Osteocyte (in vitro differentiated cells): ENCODE data around the gene KCNH2. TPM values are rescaled to one million over a fixed set of nuclear protein-coding genes. Genes with fewer than 3 reads are reported as not detected.

Source experiments
- DNase-seq: peaks from one replicate; pipeline ENCODE4 v3.0.0; 2021; ENCODE audit warnings: mixed read lengths; ENCODE audit not compliant: unreplicated experiment; ENCODE audit errors: extremely low spot score
- H3K27ac Mint-ChIP-seq: one replicate; pipeline ENCODE4 v1.8.0; 2021; ENCODE audit warnings: mild to moderate bottlenecking, mixed read lengths; ENCODE audit not compliant: unreplicated experiment
- H3K27me3 Mint-ChIP-seq: one replicate; pipeline ENCODE4 v1.8.0; 2021; ENCODE audit warnings: mixed read lengths; ENCODE audit not compliant: unreplicated experiment
- H3K36me3 Mint-ChIP-seq: one replicate; pipeline ENCODE4 v1.8.0; 2021; ENCODE audit warnings: mixed read lengths; ENCODE audit not compliant: unreplicated experiment
- H3K4me1 Mint-ChIP-seq: one replicate; pipeline ENCODE4 v1.8.0; 2021; ENCODE audit warnings: mixed read lengths; ENCODE audit not compliant: unreplicated experiment
- H3K4me3 Mint-ChIP-seq: one replicate; pipeline ENCODE4 v1.8.0; 2021; ENCODE audit warnings: mild to moderate bottlenecking, moderate library complexity, mixed read lengths; ENCODE audit not compliant: unreplicated experiment
- H3K9me3 Mint-ChIP-seq: one replicate; pipeline ENCODE4 v1.8.0; 2021; ENCODE audit warnings: mixed read lengths; ENCODE audit not compliant: unreplicated experiment
- total RNA-seq: library from RNA; stranded (reverse); gene quantifications from 2 replicates; pipeline ENCODE4 v1.2.1, GENCODE V29; 2021
- TF ChIP-seq, protein P1 (sequence below): fragments of 200-600 bp; sonication (generic); IDR thresholded peaks from 2 replicates; pipeline ENCODE4 v1.5.0; 2021; ENCODE audit warnings: antibody characterized with exemption, mild to moderate bottlenecking, moderate library complexity

Gene KCNH2
- total RNA-seq, 1 donor from 2014 or later = not detected

DNA sequence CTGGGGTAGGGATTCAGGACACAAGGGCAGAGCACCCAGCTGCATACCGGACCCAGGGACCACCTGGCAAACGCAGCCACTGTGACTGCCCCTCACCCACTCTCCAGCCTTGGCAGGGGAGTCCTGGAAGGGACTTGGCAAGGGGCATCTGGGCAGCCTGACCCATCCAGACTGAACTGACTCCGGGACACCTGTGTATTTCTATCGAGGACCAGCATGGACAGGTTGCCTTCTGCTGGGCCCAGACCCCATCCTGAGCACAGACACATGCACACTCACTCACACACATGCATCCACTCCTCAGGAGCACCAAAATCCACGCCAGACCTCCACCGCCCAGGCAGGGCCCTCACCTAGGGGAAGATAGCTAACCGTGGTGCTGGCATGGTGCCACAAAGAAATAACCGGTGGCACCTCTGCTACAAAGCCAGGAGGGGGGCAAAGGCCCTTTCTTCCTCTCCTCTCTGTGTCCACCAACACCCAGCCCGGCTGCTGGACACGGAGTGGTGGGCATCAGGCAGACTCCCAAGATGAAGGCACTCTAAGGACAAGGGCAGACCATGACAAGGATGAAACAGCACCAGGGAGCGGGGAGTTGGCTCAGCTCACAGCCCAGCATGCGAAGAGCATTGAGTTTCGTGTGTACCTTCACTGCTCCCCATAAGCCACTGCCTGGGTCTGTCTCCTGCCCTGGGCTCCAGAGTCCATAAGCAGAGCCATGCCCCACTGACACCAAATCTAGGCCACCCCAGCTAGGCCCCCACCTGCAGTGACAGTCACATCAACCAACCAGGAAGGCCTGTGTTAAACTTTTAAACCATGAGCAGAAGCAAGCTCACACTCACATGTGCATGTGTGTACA is 35.3 kb downstream of the KCNH2 start:
- TF ChIP-seq, protein P1, sequence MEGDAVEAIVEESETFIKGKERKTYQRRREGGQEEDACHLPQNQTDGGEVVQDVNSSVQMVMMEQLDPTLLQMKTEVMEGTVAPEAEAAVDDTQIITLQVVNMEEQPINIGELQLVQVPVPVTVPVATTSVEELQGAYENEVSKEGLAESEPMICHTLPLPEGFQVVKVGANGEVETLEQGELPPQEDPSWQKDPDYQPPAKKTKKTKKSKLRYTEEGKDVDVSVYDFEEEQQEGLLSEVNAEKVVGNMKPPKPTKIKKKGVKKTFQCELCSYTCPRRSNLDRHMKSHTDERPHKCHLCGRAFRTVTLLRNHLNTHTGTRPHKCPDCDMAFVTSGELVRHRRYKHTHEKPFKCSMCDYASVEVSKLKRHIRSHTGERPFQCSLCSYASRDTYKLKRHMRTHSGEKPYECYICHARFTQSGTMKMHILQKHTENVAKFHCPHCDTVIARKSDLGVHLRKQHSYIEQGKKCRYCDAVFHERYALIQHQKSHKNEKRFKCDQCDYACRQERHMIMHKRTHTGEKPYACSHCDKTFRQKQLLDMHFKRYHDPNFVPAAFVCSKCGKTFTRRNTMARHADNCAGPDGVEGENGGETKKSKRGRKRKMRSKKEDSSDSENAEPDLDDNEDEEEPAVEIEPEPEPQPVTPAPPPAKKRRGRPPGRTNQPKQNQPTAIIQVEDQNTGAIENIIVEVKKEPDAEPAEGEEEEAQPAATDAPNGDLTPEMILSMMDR = no peak
- H3K4me1 Mint-ChIP-seq = no peaks in the 10 kb centered on the region
- no peak overlapping the region for H3K27ac Mint-ChIP-seq
- no peak for DNase-seq
- no peaks in the 10 kb centered on the region for H3K9me3 Mint-ChIP-seq
- peaks cover 13% of the 10 kb centered on the region for H3K27me3 Mint-ChIP-seq
- no peaks in the 10 kb centered on the region for H3K36me3 Mint-ChIP-seq
- H3K4me3 Mint-ChIP-seq = no peak overlapping the region

DNA sequence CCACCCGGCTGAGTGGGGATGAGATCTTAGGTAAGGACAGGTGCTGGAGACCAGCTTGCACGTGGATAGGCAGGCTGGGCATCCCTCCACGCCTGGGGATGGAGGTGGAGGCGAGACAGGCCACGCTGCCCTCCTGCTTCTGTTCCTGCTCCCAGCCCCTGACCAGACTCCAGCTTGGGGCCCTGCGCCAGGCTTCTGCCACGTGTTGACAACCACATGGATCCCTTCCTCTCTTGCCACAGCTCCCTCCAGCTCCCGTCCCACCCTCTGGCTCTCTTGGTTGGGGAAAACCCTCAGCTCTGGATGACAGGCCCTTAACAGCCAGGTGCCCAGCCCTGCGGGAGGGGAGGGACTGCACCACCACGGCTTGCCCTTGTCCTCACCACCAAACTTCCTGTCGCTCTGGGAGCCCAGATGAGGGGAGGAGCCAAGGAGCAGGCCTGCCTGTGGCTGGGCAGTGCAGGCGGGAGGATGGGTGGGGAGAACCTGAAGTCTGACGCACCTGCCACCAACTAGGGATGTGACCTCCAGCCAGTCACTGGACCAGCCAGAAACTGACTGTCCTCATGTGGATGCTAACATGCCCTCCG is 36.0 kb downstream of the KCNH2 start:
- DNase-seq = no peak
- no peaks in the 10 kb centered on the region for H3K9me3 Mint-ChIP-seq
- TF ChIP-seq, protein P1 = no peak
- H3K27me3 Mint-ChIP-seq = peaks cover 17% of the 10 kb centered on the region
- H3K27ac Mint-ChIP-seq = no peak overlapping the region
- H3K36me3 Mint-ChIP-seq = no peaks in the 10 kb centered on the region
- H3K4me1 Mint-ChIP-seq = no peaks in the 10 kb centered on the region
- H3K4me3 Mint-ChIP-seq = no peak overlapping the region

DNA sequence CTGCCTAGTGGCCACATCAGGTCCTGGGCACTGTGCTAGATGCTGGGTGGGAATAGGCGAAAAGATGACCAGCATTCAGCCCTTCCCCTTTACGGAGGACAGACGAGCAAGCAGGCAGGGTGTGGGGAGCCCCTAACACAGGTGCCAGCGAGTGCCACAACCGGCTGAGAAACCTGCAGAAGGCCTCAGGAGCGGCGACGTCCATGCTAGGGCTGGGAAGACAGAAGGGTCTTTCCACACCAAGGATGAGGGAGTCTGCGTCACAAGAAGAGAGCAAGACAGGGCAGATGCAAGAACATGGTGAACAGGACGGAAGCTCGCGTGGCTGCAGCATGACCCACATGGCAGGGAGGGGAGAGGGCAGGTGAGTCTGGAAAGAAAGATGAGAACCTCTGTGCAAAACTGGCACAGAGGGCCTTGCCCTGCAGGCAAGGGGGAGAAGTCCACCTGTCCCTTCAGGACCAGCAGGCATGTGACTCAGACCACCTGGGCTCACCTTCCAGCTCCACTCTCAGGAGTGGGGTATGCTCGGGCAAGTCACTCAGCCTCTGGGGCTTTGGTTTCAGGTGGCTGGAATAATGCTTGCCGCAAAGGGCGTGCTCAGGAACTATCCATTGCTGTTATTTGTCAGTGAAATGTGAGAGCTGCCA is 36.6 kb downstream of the KCNH2 start:
- Mint-ChIP-seq H3K27ac (no peak overlapping the region), H3K9me3 (no peaks in the 10 kb centered on the region), H3K4me1 (no peaks in the 10 kb centered on the region), H3K4me3 (no peak overlapping the region), H3K27me3 (peaks cover 17% of the 10 kb centered on the region), H3K36me3 (no peaks in the 10 kb centered on the region)
- TF ChIP-seq, protein P1 = no peak
- no peak for DNase-seq

DNA sequence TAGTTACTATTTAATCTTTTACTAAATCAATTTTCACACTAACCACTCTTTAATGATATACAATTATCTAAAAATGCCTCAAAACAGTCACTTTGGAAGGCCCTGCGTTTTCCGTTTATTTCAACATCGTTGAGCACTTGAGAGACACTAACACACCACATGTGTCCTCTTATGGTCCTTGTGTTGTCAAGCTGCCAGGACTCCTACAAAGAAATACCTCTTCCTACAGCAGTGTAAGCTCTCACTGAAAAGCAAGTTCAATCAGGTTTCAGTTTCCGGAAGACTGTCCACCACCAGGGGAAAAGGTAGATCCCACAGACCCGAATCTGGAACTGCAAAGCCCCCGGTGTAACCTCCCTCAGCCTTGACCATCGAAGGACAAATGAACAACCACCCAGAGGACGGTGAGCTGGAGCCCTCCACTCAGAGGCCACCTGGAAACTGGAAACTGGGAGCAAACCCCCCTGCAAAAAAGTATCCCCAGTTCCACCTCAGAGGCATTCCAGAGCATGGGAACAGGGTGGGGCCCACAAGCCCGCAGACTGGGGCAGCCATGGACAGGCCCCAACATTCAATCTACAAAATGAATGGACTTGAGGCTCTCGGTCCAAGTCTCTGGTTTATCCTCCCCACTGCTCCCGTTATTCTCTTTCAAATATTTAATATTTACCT is 37.6 kb downstream of the KCNH2 start:
- Mint-ChIP-seq H3K4me1 (no peaks in the 10 kb centered on the region), H3K27ac (no peak overlapping the region), H3K4me3 (no peak overlapping the region), H3K36me3 (no peaks in the 10 kb centered on the region), H3K9me3 (no peaks in the 10 kb centered on the region), H3K27me3 (peaks cover 21% of the 10 kb centered on the region)
- TF ChIP-seq, protein P1 = no peak
- DNase-seq = no peak
